CD4-positive, CD25-positive, alpha-beta regulatory T cell (primary cell): ENCODE data around the gene MAGEB1. TPM values are rescaled to one million over a fixed set of nuclear protein-coding genes. Genes with fewer than 3 reads are reported as not detected.

Source experiments
- ATAC-seq, 2 donors: fragments of 150-1000 bp; cut with Tn5 transposase; one replicate each; pipeline ENCODE4 v1.10.0; 2021; ENCODE audit warnings: low read depth in 2 of 2, moderate number of reproducible peaks in 2 of 2, moderate library complexity in 1 of 2
- DNase-seq, 3 donors: peaks; one replicate each; pipeline versions ENCODE4 v3.0.0 to v3.0.0-alpha.2; 2012 to 2022; ENCODE audit warnings: mixed read lengths in 1 of 3
- H3K27ac ChIP-seq: one replicate; pipeline ENCODE4 v1.7.0; 2013; ENCODE audit warnings: mild to moderate bottlenecking, low read length; ENCODE audit not compliant: insufficient read depth, poor library complexity, severe bottlenecking
- H3K27me3 ChIP-seq: one replicate; pipeline ENCODE4 v1.7.0; 2013; ENCODE audit warnings: low read length; ENCODE audit not compliant: control insufficient read depth, insufficient read depth
- H3K36me3 ChIP-seq: one replicate; pipeline ENCODE4 v1.7.0; 2013; ENCODE audit warnings: mild to moderate bottlenecking, low read length, moderate library complexity; ENCODE audit not compliant: control insufficient read depth, insufficient read depth
- H3K4me1 ChIP-seq: 2 replicates; pipeline ENCODE4 v1.7.0; 2013; ENCODE audit warnings: mild to moderate bottlenecking, low read length; ENCODE audit not compliant: insufficient read depth, control insufficient read depth, poor library complexity, severe bottlenecking
- H3K4me3 ChIP-seq: one replicate; pipeline ENCODE4 v1.7.0; 2013; ENCODE audit warnings: low read depth, mild to moderate bottlenecking, low read length, moderate library complexity
- H3K9me3 ChIP-seq, 2 experiments: 1 replicate in 1 of 2; 2 replicates in 1 of 2; pipeline ENCODE4 v1.7.0; 2013; ENCODE audit warnings: low read length in 2 of 2, mild to moderate bottlenecking in 1 of 2, moderate library complexity in 1 of 2; ENCODE audit not compliant: control insufficient read depth in 2 of 2
- H3K27ac Mint-ChIP-seq, 3 donors: one replicate each; pipeline ENCODE4 v1.8.0; 2020 to 2022; ENCODE audit warnings: mild to moderate bottlenecking in 3 of 3, mixed read lengths in 3 of 3, moderate library complexity in 2 of 3
- H3K27me3 Mint-ChIP-seq: one replicate; pipeline ENCODE4 v1.8.0; 2022; ENCODE audit warnings: mild to moderate bottlenecking, mixed read lengths
- H3K36me3 Mint-ChIP-seq: one replicate; pipeline ENCODE4 v1.8.0; 2020; ENCODE audit warnings: mixed read lengths
- H3K4me1 Mint-ChIP-seq, 4 donors: one replicate each; pipeline ENCODE4 v1.8.0; 2020 to 2022; ENCODE audit warnings: mixed read lengths in 4 of 4, mild to moderate bottlenecking in 1 of 4
- H3K4me3 Mint-ChIP-seq, 4 donors: one replicate each; pipeline ENCODE4 v1.8.0; 2020 to 2022; ENCODE audit warnings: mild to moderate bottlenecking in 4 of 4, mixed read lengths in 4 of 4, moderate library complexity in 3 of 4
- H3K9me3 Mint-ChIP-seq, 7 donors: one replicate each; pipeline ENCODE4 v1.8.0; 2020 to 2022; ENCODE audit warnings: mixed read lengths in 7 of 7, mild to moderate bottlenecking in 3 of 7, moderate library complexity in 2 of 7
- polyA plus RNA-seq, 4 donors: library from polyadenylated mRNA; unstranded; fragments of 300-500 nt; fragmentation: Illumina TruSeq; gene quantifications; one replicate each; pipeline ENCODE4 v1.2.3, GENCODE V29; 2021
- total RNA-seq: library from RNA; stranded (reverse); gene quantifications from one replicate; pipeline ENCODE4 v1.2.3, GENCODE V29; 2022

MAGEB1 gene
- total and polyA plus RNA-seq, 5 donors from 2014 or later = not detected

DNA sequence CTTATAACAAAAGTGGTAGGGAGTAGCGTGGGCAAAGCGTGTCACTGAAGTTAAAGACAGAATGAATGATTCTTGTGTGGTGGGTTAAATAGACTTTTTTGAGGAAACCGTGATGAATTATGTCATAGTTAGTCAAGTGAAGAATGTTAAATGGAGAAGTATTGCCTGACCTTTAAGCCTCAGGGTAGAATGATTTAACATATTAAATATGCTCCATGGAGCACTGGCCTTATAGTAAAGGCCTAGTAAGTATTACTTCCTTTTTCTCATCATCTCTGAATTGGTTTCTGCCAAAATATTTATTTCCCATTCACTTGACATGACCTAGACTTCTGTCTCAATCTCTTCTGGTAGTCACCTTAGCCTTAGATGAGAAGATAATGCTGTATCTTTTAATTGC is 23.7 kb downstream of the MAGEB1 start:
- no peak for ATAC-seq

DNA sequence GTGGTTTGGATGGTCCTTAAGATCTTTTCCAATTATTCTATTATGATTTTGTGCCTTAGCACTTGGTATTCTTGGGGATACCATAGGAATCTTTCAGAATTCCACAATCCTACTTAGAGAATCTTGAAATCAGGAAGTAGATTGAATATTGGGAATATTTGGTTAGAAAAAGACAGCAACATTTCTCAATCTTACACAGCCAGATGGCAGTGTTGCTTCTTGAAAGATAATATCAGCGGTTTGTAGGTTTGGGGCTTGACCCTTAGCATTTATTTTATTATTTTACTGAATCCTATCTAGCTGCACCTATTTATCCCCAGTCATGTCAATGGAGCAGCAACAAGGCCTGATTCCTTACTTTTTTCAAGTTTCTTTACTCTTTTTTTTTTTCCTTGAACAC is 28.6 kb downstream of the MAGEB1 start:
- Mint-ChIP-seq H3K9me3 (peaks cover 0 to 3% (median 0%) of the 10 kb centered on the region in 7 donors), H3K36me3 (no peaks in the 10 kb centered on the region), H3K4me3 (no peak overlapping the region), H3K27ac (no peak overlapping the region), H3K4me1 (no peaks in the 10 kb centered on the region), H3K27me3 (no peaks in the 10 kb centered on the region)
- DNase-seq (no peak), ATAC-seq (no peak)
- H3K27ac ChIP-seq = no peak overlapping the region
- H3K4me3 ChIP-seq = no peak overlapping the region
- no peaks in the 10 kb centered on the region for H3K36me3 ChIP-seq
- H3K4me1 ChIP-seq = no peaks in the 10 kb centered on the region
- H3K9me3 ChIP-seq = no peaks in the 10 kb centered on the region
- no peaks in the 10 kb centered on the region for H3K27me3 ChIP-seq

More for the DNA sequence above, 23.7 kb downstream of the MAGEB1 start:
- no peak for DNase-seq
- no peaks in the 10 kb centered on the region for H3K27me3 Mint-ChIP-seq
- no peak overlapping the region for H3K4me3 Mint-ChIP-seq
- Histone ChIP-seq H3K36me3 (no peaks in the 10 kb centered on the region), H3K27me3 (no peaks in the 10 kb centered on the region), H3K27ac (no peak overlapping the region), H3K9me3 (no peaks in the 10 kb centered on the region), H3K4me3 (no peak overlapping the region), H3K4me1 (no peaks in the 10 kb centered on the region)
- no peaks in the 10 kb centered on the region for H3K4me1 Mint-ChIP-seq
- H3K9me3 Mint-ChIP-seq = peaks cover 0 to 4% (median 0%) of the 10 kb centered on the region in 7 donors
- no peaks in the 10 kb centered on the region for H3K36me3 Mint-ChIP-seq
- no peak overlapping the region for H3K27ac Mint-ChIP-seq

DNA sequence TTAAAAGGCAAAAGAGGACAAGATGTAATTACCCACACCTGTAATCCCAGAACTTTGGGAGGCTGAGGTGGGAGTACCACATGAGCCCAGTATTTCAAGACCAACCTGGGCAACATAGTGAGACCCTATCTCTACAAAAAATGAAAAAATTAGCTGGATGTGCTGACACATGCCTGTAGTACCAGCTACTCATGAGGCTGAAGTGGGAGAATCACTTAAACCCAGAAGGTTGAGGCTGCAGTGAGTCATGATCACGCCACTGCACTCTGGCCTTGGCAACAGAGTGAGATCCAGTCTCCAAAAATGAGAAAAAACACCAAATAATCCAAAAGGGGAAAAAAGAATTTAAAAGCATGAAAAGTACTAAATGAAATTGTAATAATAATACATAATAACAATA is 31.4 kb downstream of the MAGEB1 start:
- Histone ChIP-seq H3K27ac (no peak overlapping the region), H3K4me1 (no peaks in the 10 kb centered on the region), H3K27me3 (no peaks in the 10 kb centered on the region), H3K36me3 (no peaks in the 10 kb centered on the region), H3K9me3 (no peaks in the 10 kb centered on the region), H3K4me3 (no peak overlapping the region)
- no peaks in the 10 kb centered on the region for H3K4me1 Mint-ChIP-seq
- H3K27me3 Mint-ChIP-seq = no peaks in the 10 kb centered on the region
- ATAC-seq (no peak), DNase-seq (no peak)
- H3K36me3 Mint-ChIP-seq = no peaks in the 10 kb centered on the region
- peaks cover 0 to 3% (median 0%) of the 10 kb centered on the region in 7 donors for H3K9me3 Mint-ChIP-seq
- no peak overlapping the region for H3K27ac Mint-ChIP-seq
- H3K4me3 Mint-ChIP-seq = no peak overlapping the region

DNA sequence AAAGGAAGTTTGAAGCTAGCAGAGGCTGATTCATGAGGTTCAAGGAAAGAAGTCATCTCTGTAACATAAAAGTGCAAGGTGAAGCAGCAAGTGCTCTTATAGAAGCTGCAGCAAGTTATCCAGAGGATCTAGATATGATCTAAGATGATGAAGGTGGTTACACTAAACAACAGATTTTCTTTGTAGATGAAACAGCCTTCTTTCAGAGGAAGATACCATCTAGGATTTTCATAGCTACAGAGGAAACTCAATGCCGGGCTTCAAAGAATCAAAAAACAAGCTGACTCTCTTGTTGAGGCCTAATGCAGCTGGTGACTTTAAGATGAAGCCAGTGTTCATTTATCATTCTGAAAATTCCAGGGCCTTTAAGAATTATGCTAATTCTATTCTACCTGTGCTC is 33.5 kb downstream of the MAGEB1 start:
- Histone ChIP-seq H3K9me3 (no peaks in the 10 kb centered on the region), H3K4me1 (no peaks in the 10 kb centered on the region), H3K36me3 (no peaks in the 10 kb centered on the region), H3K4me3 (no peak overlapping the region), H3K27ac (no peak overlapping the region), H3K27me3 (no peaks in the 10 kb centered on the region)
- H3K4me3 Mint-ChIP-seq = no peak overlapping the region
- no peak for DNase-seq
- H3K27me3 Mint-ChIP-seq = no peaks in the 10 kb centered on the region
- no peak for ATAC-seq
- H3K9me3 Mint-ChIP-seq = peaks cover 0 to 2% (median 0%) of the 10 kb centered on the region in 7 donors
- H3K27ac Mint-ChIP-seq = no peak overlapping the region
- H3K36me3 Mint-ChIP-seq = no peaks in the 10 kb centered on the region
- no peaks in the 10 kb centered on the region for H3K4me1 Mint-ChIP-seq

DNA sequence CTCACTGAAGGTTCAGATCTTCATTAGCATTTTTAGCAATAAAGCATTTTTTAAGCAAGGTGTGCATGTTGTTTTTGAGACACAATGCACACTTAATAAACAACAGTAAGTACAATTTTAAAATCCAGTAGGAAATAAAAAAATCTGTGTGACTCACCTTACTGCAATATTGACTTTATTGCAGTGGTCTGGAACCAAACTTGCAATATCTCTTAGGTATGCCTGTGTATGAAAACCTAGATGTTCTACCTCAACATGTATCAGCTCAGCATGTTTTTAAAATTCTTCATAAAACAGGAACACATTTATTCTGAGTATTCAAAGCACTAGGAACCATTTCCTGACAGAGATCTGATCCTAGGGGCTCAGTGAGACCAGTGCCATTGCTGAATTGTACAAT is 35.6 kb downstream of the MAGEB1 start:
- no peaks in the 10 kb centered on the region for H3K4me1 ChIP-seq
- H3K36me3 Mint-ChIP-seq = no peaks in the 10 kb centered on the region
- H3K27me3 Mint-ChIP-seq = no peaks in the 10 kb centered on the region
- H3K4me1 Mint-ChIP-seq = no peaks in the 10 kb centered on the region
- H3K9me3 ChIP-seq = no peaks in the 10 kb centered on the region
- no peak overlapping the region for H3K27ac ChIP-seq
- H3K36me3 ChIP-seq = no peaks in the 10 kb centered on the region
- H3K4me3 Mint-ChIP-seq = no peak overlapping the region
- H3K4me3 ChIP-seq = no peak overlapping the region
- H3K27me3 ChIP-seq = no peaks in the 10 kb centered on the region
- ATAC-seq = no peak
- H3K27ac Mint-ChIP-seq = no peak overlapping the region
- no peak for DNase-seq
- H3K9me3 Mint-ChIP-seq = no peaks in the 10 kb centered on the region

DNA sequence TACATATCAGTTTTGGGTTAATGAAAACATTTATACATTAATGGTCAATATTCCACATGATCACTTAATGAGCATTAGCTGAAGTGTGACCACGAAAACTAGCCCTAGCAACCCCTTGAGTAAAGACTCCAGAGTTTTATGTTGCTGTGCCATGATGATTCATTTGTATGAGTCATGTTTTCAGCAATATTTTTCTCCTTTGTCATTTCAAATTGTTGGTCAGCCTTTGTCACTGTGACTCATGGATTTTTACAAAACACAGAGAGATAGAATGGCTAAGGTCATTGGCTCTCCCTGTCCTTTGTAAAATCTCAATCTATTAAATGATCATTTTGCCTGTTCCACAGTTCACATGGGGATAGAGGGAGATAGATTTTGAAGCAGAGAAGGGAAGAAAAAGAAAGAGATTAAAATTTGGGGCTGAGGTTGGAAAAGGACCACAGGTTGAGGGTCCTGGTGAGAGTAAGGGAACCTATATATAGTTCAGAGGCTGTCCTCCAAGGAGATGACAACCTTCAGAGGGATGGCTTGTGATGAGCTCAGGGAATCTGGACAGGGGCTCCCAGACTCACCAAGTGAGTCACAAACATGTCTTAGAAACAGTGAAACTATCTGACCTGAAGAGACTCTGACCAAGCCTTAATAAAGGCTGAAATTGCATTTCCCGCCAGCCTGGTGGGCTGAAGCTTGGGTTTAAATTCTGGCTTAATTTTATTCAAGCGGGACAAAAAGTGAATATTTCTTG is 36.7 kb downstream of the MAGEB1 start:
- Histone ChIP-seq H3K27me3 (no peaks in the 10 kb centered on the region), H3K27ac (no peak overlapping the region), H3K36me3 (no peaks in the 10 kb centered on the region), H3K9me3 (no peaks in the 10 kb centered on the region), H3K4me3 (no peak overlapping the region), H3K4me1 (no peaks in the 10 kb centered on the region)
- Mint-ChIP-seq H3K27ac (no peak overlapping the region), H3K4me3 (no peak overlapping the region), H3K27me3 (no peaks in the 10 kb centered on the region), H3K36me3 (no peaks in the 10 kb centered on the region), H3K9me3 (no peaks in the 10 kb centered on the region), H3K4me1 (no peaks in the 10 kb centered on the region)
- no peak for DNase-seq
- no peak for ATAC-seq

DNA sequence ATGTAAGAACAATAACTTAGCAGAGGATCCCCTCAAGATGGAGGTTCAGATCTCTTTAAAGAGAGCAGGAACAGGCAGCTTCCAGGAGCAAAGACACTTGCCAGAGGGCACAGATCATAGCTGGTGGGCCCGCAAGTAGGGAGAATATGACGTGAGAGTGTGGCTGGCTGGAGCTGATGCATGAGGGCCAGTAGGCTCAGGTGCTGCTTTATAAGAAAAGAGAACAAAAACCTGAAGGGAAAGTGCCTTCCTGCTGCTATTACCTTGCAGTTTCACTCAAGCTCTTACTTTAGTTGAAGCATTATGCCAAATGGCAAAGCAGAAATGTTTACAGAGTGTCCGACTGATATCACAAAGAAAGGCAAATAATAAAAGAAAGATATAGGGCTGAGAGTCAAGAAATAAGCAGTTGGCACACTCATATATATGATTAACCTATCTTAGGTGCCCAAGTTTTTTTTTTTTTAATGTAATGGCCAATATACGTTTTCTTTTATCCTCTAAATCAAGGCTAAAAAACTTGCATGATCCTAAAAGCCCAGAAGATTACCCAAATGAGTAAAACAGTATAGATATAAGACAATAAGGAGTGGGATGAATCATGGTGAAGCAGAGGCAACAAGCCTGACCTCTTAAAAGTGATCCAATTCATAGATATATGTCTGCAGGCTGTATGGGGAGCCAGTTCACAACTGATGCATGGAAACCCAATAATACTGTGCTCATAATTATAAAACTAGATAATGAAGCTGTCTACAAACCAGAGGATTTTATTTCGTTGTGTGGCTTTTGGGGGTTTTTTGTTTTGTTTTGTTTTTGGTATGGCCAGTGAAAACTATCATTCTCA is 49.7 kb downstream of the MAGEB1 start:
- no peak overlapping the region for H3K4me3 ChIP-seq
- H3K4me1 ChIP-seq = no peaks in the 10 kb centered on the region
- H3K27me3 ChIP-seq = no peaks in the 10 kb centered on the region
- H3K27ac Mint-ChIP-seq = no peak overlapping the region
- H3K9me3 Mint-ChIP-seq = peaks cover 0 to 4% (median 0%) of the 10 kb centered on the region in 7 donors
- H3K36me3 Mint-ChIP-seq = no peaks in the 10 kb centered on the region
- no peaks in the 10 kb centered on the region for H3K9me3 ChIP-seq
- DNase-seq (no peak), ATAC-seq (no peak)
- no peak overlapping the region for H3K4me3 Mint-ChIP-seq
- H3K27ac ChIP-seq = no peak overlapping the region
- H3K27me3 Mint-ChIP-seq = no peaks in the 10 kb centered on the region
- no peaks in the 10 kb centered on the region for H3K36me3 ChIP-seq
- H3K4me1 Mint-ChIP-seq = no peaks in the 10 kb centered on the region
